Left colon (tissue), 2 donors: Measurements from ENCODE around the gene HSPA1B. TPM values are rescaled to one million over a fixed set of nuclear protein-coding genes. Genes with fewer than 3 reads are reported as not detected.
"Not testable (repeated sequence)": the region's sequence is repeated elsewhere in the genome, so short reads cannot be mapped to it uniquely, and the experiment has no call there.

Experiments used
- ATAC-seq: fragments of 200-7000 bp; cut with Tn5 transposase; one replicate; pipeline ENCODE4 v1.9.1; 2020; ENCODE audit warnings: mild to moderate bottlenecking, moderate library complexity
- DNase-seq, 2 donors: peaks; one replicate each; pipeline ENCODE4 v3.0.0-alpha.2; 2020
- intact Hi-C, 2 donors: fragments of 100-400 bp; cut with DNase I in 1 of 2; cut with micrococcal nuclease in 1 of 2; formaldehyde crosslinking; loops; one replicate each; pipeline versions ENCODE4 v1.11.2 to v1.14.0; 2022; cut with DNase I, micrococcal nuclease
- total RNA-seq, 2 donors: library from RNA; stranded (reverse); fragmentation: NEBNext Ultra II Directional; extraction: Animal tissue kit (Norgen Biotek cat#: 25700); gene quantifications; one replicate each; pipeline ENCODE4 v1.2.1, GENCODE V29; 2021
- donor health status: DM: no; HTN: no; CAD: no.
- donor health status: DM: yes; HTN: yes; CAD: no.

Gene HSPA1B
- total RNA-seq, 2 donors from 2014 or later, result 252 to 296 TPM

DNA sequence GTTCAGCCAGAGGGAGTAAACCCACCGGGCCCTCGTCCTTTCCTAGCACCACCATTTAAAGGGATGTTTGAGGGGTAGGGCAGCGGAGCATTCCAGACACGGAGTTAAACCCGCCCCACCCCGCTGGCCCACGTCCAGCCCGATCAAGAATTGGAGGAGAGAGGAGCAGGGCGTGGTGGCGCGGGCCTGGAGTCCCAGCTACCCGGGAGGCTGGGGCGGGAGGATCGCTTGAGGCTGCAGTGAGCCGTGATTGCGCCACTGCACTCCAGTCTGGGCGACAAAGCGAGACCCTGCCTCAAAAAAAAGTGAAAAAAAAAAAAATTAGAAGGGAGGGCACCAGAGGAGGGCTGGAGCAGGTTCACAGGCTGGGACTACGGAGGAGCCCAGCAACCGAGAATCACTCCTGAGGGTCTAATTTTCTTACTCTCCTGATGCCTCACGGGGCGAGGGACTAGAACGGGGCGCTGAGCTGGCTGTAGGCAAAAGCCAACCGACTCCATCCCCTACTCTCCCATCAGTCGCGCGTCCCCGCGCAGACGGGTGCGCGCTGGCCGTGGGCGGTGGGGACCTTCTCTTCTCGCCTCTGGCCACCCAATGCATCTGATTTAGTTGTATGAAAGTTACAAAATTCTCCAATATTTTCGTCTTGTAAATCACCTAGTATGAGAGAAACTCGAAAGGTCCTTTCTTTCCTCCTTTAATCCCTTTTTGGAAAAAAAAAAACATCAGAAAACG is 6.1 kb upstream of the HSPA1B start:
- intact Hi-C loops, result no loop called here
- ATAC-seq (peak; percentile 63), DNase-seq (peak; percentile 89 to 96)

DNA sequence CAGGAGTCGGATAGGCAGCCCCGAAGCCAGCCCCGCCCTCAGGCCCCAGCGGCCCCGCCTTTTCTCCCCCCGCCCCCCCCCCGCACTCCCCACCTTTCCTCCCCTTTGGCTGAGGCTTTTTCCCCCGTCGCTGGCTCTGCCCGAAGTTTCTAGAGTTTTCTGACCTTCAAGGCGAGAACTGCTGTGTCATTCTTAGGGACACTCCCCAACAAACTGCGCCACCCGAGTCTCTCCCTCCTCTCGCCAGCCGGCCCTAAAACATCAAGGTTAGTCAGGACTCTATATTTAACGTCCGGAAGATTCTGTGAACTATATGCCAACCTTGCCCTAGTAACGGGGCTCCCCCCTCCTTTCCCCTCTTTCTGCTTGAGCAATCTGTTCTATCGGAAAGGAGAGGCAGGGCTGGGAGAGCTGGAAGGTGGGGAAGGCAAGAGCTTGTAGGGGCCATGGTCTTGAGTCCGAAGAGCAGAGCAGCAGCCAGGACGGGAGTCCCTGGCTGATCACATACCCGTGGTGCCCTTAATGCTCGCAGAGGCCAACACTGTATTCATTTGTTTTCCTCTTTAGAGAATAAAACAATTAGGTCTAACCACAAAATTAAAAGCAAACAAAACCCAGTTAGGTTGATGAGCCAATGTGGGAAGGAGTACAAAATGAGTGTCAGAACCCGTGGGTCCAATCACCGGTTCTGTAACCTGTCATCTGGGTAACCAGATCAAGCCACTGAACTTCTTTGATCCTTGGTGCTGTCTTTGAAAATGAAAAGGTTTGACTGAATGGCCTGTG is 5.3 kb upstream of the HSPA1B start:
- peak; percentile 63 for ATAC-seq
- intact Hi-C loops, result no loop called here

DNA sequence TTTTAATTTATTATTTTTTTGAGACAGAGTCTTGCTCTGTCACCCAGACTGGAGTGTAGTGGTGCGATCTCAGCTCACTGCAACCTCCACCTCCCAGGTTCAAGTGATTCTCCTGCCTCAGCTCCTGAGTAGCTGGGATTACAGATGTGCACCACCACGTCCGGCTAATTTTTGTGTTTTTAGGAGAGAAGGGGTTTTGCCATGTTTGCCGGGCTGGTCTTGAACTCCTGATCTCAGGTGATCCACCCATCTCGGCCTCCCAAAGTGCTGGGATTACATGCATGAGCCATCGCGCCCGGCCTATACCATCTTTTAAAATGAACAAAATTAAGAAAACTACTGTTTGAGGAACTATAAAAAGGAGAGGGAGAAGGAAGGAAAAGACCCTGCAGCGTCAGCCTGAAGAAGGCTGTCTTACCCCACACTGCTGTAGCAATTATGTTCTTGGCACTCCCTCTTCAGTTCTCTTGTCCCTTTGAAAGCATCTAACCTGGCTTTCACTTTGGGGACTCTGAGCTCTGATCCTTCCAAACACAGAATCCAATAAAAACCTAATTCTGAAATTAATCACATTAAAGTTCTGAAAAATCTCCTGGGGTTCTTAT is 3.8 kb upstream of the HSPA1B start:
- intact Hi-C loops, ATAC-seq, DNase-seq: not testable (repeated sequence)

More for the DNA sequence above, 5.3 kb upstream of the HSPA1B start:
- peak; percentile 83 to 93 for DNase-seq

DNA sequence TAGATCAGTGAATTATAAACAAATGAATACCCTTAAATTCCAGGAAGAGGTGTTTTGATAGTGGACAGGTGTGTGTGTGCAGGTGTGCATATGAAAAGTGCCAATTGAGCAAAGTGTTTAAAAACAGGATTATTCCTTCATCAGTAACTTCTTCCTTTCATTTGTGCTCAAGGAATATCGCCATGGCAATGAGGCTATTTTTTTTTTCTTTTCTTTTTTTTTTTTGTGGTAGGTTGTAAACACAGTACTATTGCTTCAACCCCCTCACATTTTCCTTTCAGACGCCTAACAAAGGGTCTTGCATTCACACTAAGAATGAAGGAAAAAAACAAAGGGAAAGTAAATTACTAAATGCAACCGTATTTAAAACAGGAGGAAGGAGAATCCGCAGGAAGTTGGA is 2.0 kb upstream of the HSPA1B start:
- ATAC-seq, result no peak
- no peak for DNase-seq
- intact Hi-C loops, result no loop called here

DNA sequence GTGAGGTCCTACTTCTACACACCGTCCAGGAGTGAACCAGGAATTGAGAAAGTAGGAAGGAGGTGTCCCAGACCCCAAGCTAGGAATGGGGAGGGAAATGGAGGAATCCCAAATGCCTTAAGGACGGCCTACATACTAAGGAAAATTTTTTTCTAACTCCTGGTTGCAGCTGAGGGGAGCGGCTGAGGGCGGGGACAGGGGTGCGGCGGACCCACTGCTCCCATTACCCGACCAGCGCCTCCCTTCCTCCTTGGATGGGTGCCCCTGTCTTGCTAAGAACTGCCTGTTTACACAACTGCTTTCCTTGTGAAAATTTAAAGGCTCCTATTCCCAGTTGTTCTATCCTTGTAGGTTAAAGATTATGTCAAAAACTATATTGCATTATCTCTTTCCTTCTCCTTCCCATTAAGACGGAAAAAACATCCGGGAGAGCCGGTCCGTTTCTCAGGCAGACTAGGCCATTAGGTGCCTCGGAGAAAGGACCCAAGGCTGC is 699 bp upstream of the HSPA1B start:
- peak; percentile 88 to 94 for DNase-seq
- ATAC-seq, result peak; percentile 58

DNA sequence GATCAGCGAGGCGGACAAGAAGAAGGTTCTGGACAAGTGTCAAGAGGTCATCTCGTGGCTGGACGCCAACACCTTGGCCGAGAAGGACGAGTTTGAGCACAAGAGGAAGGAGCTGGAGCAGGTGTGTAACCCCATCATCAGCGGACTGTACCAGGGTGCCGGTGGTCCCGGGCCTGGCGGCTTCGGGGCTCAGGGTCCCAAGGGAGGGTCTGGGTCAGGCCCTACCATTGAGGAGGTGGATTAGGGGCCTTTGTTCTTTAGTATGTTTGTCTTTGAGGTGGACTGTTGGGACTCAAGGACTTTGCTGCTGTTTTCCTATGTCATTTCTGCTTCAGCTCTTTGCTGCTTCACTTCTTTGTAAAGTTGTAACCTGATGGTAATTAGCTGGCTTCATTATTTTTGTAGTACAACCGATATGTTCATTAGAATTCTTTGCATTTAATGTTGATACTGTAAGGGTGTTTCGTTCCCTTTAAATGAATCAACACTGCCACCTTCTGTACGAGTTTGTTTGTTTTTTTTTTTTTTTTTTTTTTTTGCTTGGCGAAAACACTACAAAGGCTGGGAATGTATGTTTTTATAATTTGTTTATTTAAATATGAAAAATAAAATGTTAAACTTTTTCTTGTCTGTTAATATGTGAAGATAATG is 2.2 kb downstream of the HSPA1B start:
- ATAC-seq (no peak), DNase-seq (no peak)

More for the DNA sequence above, 699 bp upstream of the HSPA1B start:
- intact Hi-C loops, result no loop called here

DNA sequence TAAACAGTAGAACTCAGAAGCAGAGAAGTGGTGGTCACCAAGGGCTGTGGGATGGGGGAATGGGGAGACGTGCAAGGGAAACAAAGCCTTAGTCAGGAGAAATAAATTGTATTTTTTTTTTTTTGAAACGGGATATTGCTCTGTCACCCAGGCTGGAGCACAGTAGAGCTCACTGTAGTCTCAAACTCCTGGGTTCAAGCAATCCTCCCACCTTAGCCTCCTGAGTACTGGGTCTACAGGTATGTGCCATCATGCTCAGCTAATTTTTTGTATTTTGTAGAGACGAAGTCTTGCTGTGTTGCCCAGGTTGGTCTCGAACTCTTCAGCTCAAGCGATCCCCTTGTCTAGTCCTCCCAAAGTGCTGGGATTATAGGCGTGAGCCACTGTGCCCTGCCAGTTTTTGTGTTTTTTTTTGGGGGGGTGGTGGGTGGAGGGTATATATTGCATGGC is 3.4 kb downstream of the HSPA1B start:
- DNase-seq (no peak), ATAC-seq (no peak)
- intact Hi-C loops, result loop anchor here in 1 of 2 donors (5.0 kb wide), 1 partner anchor 94 kb away; the partner anchor contains the start of gene CLIC1

More for the DNA sequence above, 2.2 kb downstream of the HSPA1B start:
- intact Hi-C loops, result loop anchor here in 1 of 2 donors (5.0 kb wide), 1 partner anchor 92 kb away; the partner anchor contains the start of gene CLIC1

DNA sequence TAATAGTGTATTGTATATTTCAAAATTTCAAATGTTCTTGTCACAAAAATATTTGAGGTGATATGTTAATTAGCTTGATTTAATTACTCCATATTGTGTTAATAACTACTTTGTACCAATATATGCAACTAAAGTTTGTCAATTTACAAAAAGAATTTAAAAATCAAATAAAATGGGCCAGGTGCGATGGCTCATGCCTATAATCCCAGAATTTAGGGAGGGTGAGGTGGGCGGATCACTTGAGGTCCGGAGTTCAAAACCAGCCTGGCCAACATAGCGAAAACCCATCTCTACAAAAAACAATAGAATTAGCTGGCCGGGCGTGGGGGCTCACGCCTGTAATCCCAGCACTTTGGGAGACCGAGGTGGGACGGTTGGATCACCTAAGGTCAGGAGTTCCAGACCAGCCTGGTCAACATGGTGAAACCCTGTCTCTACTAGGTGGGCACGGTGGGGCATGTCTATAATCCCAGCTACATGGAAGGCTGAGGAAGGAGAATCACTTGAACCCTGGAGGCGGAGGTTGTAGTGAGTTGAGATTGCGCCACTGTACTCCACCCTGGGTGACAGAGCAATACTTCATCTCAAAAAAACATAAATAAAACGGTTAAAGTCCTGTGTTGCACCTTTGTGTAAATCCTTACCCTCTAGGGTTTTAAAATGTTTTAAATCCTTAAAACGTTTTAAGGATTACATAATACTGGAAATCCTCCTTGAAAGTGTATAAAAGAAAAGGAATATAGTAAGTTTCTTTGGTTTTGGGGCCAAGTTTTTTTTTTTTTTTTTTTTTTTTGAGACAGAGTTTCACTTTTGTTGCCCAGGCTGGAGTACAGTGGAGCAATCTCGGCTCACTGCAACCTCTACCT is 4.0 kb downstream of the HSPA1B start:
- ATAC-seq (no peak), DNase-seq (no peak)
- intact Hi-C loops, result loop anchor here in 1 of 2 donors (5.0 kb wide), 1 partner anchor 94 kb away; the partner anchor contains the start of gene CLIC1

DNA sequence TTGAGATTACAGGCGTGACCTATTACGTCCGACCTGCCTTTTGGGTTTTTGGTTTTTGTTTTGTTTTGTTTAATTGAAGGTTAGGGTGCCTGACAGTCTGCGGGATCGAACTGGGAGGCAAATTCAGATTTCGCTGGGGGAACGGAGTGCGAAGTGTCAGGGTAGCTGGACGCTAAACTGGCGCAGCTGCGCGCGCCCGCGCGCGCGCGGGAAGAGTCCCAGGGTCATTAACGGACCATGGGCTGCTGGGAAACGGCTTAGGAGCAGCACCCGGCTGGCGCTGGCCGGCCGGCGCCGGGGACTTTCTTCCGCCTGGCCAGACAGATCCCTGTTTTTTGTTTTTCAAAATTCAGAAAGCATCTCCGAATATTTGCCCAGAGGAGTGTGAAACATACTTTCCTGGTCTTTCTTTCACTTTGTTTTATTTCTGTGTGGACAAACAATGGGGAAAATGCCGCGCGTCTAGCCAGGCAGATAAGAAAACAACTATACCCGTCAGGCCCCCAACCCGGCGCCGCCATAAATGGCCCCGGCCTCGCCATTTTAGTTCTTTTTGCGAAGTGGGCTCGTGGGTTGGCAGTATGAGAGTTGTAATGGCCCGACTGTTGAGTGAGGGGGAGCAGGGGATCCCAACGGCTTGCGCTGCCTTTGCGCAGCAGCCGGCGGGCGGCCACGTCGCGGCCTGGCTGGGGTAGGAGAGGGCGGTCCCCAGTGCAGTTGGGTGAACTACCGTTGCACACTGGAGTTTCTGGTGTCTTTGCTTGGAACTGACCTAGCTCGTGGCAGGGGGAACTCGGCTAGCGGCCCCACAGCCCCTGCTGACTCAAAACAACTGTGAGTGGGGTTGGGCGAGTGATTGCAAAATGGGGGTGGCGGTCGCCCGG is 7.1 kb downstream of the HSPA1B start:
- peak; percentile 73 for ATAC-seq
- intact Hi-C loops, result loop anchor here in 1 of 2 donors (5.0 kb wide), 1 partner anchor 97 kb away; the partner anchor contains the start of gene CLIC1
- peak; percentile 90 for DNase-seq

DNA sequence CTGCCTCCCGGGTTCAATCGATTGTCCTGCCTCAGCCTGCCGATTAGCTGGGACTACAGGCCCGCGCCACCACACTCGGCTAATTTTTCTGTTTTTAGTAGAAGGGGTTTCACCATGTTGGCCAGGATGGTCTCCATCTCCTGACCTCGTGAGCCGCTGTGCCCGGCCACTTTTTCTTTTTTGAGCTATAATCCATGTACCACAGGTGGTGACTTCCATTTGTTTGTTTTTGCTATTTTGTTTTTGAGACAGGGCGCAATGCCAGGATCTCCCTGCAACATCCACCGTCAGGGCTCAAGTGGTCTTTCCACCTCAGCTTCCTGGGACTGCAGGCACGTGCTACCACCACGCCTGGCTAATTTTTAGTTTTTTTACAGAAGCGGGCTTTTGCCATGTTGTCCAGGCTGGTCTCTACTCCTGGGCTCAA is 8.5 kb downstream of the HSPA1B start:
- intact Hi-C loops, result no loop called here
- ATAC-seq (no peak), DNase-seq (no peak)

DNA sequence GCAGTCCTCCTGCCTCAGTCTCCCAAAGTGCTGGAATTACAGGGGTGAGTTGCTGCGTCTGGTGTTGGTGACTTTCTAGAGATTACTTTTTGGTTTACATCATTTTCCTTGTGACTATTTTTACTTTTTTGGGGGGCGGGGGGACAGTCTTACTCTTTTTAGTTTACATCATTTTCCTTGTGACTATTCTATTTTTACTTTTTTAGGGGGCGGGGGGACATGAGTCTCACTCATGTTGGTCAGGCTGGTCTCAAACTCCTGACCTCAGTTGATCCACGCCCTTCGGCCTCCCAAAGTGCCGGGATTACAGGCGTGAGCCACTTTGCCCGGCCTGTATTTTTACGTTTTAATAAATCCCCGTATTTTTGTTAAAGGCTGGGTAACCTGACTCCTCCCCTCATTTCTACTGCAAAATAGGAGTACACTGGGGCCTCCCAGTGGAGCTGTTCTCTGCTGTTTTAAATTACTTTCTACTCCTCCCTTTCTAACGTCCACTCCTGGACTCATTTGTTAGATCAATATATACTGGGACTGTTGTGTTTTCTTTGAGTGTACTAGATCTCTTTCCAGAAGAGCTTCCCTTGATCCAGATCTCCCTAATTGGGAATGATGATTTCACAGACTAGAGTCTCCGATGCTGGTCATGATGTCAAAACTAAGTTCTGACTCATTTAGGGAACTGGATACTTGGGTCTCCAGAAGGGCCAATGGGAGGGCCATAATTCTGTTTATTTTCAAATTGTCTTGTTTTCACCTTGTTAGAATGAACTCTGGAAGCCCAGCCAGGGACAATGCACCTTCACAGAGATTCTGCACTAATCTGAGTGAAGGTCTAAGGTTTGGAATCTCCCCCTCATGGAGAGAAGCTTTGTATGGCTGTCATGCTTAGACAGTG is 9.2 kb downstream of the HSPA1B start:
- DNase-seq (no peak), ATAC-seq (no peak)
- intact Hi-C loops, result no loop called here

DNA sequence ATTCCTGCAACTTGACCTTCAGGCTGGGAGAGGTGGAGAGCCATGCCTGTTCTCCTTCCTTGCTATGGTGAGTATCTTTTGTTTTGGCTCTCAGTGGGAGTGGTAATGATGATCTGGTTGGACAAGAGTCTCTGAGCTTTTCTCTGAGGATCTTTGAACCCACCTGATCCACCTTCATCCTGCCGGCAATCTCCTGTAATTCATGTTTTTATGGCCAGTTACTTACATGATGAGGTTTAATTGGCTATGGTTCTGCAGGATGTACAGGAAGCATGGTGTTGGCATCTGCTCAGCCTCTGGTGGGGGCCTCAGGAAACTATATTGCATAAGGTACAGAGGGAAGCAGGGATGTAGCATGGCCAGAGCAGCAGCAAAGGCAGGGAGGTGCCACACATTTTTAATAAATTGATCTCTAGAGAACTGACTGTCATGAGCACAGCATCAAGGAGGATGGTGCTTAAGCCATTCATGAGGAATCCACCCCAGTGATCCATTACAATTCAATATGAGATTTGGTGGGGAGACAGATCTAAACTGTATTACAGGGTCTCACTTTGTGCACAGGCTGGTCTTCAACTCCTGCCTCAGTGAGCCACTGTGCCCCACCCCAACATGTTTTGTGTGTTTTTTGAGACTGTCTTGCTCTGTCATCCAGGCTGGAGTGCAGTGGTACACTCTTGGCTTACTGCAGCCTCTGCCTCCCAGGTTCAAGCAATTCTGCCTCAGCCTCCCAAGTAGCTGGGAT is 10.0 kb downstream of the HSPA1B start:
- peak; percentile 56 for ATAC-seq
- intact Hi-C loops, result no loop called here
- no peak for DNase-seq

DNA sequence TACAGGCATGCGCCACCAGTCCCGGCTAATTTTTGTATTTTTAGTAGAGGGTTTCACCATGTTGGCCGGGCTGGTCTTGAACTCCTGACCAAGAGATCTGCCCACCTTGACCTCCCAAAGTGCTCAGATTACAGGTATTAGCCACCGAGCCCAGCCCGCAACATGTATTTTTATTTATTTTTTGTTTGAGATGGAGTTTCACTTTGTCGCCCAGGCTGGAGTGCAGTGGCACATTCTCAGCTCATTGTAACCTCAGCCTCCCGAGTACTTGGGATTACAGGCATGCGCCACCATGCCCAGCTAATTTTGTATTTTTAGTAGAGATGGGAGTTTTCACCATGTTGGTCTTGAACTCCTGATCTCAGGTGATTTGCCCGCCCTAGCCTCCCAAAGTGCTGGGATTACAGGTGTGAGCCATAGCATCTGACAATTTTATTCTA is 10.6 kb downstream of the HSPA1B start:
- intact Hi-C loops, ATAC-seq, DNase-seq: not testable (repeated sequence)

DNA sequence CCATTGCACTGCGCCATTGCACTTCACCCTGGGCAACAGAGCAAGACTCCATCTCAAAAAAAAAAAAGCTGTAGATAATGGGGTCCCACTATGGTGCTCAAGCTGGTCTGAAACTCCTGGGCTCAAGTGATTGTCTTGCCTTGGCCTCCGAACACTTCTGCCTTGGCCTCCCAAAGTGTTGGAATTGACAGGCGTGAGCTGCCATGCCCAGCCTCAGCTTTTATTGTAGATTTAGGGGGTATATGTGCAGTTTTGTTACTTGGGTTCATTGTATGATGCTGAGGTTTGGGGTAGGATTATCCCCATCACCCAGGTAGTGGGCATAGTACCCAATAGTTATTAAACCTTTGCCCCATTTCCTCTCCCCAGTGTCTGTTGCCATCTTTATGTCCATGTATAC is 11.4 kb downstream of the HSPA1B start:
- ATAC-seq (no peak), DNase-seq (no peak)
- intact Hi-C loops, result no loop called here

DNA sequence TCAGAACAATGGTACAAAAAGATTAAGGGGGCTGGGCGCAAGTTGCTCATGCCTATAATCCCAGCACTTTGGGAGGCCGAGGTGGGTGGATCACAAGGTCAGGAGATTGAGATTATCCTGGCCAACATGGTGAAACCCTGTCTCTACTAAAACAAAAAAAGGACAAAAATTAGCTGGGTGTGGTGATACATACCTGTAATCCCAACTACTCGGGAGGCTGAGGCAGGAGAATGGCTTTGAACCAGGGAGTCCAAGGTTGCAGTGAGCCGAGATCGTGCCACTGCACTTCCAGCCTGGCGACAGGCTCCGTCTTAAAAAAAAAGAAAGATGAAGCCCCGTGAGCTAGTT is 12.2 kb downstream of the HSPA1B start:
- intact Hi-C loops, DNase-seq, ATAC-seq: not testable (repeated sequence)
